Stimulated activated CD8-positive, alpha-beta memory T cell treated with anti-CD3 and anti-CD28 coated beads, Interleukin-2, amount 100 ng/mL, for 48 hours (primary cell): Measurements from ENCODE around the gene LRSAM1.
A peak's percentile ranks its signal among the peaks of the same experiment; 100 is the strongest.

Experiments
- DNase-seq, 2 donors: peaks; one replicate each; pipeline ENCODE4 v3.0.0-alpha.2; 2020; ENCODE audit warnings: low read depth in 2 of 2

The LRSAM1 gene

DNA sequence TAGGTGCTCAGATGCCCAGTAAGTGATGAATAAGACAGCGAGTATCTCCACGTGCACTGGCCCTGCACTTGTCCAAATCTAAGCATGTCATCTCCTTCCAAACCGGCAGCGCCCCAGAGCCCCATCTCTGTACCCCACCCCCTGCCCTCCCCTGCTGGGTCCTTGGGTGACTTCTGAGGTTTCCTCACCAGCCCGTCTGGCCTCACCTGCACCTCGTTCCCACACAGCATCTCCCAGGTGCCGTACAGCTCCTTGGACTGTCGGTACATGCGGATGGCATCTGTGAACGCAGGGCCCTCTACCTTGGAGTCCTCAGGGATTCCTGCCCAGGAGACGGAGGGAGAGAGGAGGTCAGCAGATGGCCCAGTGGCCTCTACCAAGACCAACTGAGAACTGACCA is 66.3 kb downstream of the LRSAM1 start:
- no peak for DNase-seq

DNA sequence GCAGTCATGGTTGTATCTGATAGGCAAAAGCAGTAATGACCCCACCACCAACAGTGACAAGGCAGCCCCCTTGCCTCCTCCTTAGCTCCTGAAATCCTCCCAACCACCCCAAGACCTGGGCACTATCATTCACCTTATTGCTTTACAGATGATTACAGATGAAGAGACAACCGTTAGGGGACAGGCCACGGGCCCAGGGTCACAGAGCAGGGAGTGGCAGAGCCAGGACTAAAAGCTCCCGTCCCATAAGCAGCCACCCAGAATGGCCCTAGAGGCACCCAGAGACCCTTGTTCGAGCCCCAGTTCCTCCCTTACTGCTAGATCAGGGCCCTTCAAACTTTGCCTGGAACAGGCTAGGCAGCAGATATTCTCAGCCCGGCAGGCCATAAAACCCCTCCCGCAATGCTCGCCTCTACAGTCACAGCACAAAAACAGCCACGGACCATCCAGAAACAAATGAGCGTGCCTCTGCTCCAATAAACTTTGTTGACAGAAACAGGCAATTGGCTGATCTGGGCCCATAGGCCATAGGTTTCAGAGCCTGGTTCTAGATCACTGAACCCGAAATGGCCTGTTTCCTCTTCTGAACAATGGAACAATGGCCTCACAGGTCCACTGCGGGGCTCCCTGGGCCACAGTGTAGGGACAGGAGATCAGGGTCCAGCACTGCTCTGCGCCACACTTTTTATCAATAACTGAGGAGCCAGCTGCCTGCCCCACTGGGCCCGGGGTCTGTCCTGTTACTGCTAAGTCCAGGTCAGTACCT is 67.0 kb downstream of the LRSAM1 start:
- no peak for DNase-seq

DNA sequence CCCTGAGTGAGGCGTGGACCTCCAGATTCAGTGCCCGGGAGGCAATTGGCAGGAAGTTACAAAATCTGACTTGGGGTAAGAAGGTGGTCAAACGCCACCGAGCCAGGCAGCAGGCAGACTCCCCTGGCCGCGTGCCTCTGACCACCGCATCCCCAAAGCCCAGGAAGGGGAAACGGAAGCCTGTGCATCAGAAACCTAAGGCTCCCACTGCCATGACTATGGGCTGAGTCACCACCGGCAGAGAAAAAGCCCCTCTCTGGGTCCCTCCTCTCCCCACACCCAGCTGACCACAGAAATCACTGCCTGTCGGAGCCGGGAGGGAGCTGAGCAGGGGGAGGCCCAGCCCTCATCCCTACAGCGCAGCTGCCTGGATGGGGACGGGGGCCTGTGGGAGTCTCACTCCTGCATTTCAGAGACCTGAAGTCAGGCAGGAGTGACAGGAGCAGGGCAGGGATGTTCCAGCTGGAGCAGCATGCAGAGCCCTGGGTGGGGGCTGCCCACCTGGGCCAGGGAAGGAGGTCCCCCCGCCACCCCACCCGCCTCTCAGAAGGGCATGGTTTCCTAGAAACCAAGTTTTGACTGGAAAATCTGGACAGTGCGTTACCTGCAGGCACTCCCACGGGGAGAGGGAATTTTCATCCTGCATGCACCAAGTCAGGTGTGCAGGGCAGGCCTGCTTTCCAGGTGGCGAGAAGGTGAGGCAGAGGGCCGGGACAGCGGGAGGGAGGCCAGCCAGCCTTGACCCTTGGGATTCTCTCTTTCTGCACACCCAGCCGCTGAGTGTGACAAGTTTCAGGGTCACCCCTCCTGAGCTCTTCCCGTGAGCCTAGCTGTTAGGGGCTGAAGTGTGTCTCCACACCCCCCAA is 68.2 kb downstream of the LRSAM1 start:
- DNase-seq: peak; percentile 36 to 47

DNA sequence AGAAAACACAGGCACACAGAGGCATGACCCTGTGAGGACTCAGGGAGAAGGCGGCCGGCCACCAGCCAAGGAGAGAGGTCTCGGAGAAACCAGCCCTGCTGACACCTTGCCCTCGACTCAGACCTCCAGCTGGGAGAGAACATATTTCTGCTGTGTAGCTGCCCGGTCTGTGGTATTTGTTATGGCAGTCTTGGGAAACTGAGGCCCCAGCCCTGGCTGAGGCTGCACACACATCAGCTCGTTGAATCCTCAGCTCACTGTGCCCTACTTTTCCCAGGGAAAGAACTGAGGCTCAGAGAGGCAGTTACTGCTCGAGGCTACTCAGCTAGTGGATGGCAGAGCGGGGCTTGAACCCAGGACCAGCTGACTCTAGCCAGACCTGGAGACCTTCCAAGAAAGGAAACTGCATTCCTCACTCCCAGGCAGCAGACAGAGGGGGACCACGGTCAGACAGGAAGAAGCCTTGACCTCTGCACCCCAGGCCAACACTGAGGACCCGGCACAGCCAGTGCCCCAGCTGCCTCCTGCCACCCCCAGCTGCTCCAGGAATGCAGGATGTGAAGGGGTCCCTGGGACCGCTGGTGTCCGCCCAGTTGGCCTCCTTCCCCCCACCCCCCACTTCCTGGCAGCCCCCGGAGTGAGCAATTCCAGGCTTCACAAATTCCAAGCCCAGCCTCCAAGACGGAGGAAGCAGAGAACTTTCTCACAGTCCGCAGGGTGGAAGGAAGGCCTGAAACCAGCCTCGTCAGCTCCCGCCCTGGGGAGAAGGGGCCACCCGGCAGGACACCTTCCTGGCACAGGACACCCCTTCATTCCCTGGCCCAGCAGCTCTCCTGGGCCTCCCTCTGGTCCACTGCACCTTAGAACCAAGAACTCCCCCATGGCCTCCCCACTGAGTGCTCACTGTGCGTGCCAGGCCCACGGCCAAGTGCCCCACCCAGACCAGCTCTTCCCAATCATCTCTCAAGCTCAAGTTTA is 69.9 kb downstream of the LRSAM1 start:
- no peak for DNase-seq

DNA sequence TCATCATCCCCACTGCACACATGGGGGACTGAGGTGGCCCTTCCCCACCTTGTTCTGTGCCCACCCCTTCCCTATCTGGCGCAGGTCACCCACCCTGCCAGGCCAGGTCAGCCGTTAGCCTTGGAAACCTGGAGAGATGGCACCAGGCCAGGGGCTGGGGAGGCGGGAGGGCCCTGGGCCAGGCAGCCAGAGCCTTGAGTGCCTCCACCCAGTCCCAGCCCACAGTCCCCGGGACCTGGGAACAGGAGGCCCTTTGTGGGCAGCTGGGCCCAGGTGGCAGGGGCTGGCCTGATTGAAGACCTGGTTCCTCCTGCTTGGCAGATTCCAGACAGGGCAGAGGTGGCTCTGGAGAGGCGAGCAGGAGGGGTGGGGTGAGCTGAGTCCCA is 70.6 kb downstream of the LRSAM1 start:
- DNase-seq: no peak

DNA sequence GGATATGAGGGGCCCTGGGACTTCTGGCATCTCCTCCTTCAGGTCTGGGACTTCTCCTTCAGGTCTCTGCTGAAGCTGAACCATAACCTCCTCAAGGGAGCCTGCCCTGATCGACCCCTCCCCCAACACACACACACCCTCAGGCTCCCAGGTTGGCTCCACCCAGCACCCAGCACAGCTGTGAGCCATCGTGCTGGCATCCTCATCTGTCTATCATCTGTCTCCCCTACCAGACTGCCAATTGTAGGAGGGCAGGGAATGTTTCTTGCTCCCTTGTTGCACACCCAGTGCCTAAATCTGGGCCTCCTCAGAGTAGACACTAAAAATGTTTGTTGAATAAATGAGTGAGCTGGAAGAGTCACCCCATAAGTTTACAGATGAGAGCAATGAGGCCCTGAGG is 71.4 kb downstream of the LRSAM1 start:
- no peak for DNase-seq

DNA sequence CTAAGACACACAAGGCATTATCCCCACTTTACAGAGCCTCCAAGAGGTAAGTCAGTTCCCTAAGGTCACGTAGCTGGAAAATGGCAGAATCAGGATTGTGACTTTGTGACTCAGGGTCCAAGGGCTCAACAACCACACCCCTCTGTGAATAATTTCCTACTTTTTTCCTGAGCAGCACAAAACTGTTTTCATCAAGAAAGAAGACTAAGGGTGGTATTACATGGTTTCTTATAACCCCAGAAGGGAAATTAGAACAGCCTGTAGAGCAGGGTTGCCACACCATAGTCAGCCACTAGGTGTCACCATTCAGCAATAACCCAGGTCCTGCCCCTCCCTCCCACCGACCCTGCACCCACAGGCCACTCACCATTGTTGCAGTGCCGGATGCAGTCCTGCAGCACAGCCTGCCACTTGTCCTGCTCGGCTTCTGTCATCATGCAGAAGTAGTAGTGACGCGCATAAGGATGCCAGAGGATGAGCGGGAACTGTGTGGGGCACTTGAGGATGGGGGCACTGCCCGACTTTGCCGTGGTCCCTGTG is 72.1 kb downstream of the LRSAM1 start:
- DNase-seq: peak in 1 of 2 donors; percentile 28

DNA sequence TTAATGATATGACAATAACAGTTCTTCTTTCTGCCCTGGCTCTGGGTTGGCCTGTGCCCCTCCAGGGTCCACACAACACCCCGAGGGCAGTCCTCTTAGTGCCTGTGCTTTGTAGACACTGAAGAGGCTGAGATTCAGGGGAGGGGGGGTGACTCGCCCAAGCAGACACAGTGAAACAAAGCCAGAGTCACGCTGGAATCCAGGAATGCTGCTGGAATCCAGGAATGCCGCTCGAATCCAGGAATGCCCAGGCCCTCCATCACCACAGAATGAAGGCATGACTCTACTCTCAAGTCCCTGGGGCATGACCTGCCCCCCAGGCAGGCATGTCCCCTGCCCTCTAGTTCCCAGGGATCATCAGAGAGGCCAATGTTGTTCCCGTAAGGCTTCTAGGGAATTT is 73.1 kb downstream of the LRSAM1 start:
- no peak for DNase-seq

DNA sequence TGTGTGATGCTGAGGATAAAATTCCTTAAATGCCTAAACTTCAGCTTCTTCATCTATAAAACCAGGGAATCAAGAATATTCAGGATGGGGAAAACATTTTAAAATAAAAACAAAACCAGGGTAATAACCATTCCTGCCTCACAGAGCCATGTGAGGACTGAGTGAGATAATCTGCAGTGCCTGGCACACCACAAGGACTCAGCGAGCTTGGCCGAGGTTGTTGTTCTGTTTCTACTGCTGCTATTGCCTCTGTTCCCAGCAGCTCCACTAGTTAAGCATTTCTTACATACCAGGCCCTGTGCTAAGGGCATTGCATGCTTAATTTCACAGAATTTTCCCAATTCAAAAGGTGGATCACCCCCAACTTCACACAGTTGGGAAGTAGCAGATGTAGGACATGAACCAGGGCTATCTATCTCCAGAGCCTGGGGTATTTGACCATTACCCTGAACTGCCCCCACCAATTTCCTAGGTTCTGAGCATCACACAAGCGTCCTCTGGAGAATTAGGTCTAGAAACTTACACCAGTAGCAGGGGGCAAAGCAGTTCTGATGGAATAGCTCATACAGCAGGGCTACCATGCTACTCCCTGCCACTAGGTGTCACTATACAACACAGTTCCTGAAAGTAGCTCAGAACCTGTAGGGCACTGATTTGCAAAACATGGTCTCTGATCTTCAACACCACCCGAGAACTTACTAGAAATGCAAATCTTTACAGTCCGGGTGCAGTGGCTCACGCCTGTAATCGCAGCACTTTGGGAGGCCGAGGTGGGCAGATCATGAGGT is 74.3 kb downstream of the LRSAM1 start:
- no peak for DNase-seq

DNA sequence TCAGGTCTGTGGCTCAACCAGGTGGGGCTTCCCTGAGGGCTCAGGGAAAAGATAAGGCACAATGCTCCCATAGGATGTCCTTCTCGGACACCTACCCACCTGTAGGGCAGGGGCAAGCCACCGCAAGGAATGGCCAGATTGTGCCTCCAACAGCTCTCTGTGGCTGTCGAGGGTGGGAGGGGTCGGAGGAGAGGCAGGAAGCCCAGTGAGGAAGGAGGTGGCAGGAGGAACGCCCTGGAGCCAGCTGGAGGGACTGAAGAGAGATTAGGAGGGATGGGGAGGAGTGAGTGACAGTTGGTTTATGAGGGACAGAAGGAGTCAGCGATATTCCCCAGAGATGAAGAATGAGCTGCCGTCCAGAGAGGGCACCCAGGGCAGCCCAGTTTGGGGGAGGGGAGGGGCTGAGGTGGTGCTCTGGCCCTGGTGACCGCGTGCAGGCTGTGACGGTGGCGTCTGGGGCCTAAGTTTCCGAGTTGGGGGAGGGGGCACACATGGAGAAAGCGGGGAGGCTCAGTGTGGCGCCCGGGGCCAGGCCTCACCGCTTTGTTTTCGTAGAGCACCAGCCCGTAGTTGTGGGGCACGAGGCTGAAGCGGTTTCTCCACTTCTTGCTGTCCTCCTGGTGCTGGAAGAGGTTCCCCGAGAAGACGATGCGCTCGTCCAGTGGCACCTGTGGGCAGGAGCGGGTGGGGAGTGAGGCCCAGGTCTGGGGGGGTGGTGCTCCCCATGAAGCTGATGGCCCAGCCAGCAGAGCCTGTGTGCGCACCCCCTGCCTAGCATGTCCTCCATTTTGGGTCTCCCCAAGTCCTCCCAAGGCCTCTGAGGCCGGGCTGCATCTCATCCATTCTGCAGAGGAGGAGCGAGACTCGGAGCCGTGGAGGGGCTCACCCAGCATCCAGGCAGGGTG is 75.6 kb downstream of the LRSAM1 start:
- DNase-seq: no peak

DNA sequence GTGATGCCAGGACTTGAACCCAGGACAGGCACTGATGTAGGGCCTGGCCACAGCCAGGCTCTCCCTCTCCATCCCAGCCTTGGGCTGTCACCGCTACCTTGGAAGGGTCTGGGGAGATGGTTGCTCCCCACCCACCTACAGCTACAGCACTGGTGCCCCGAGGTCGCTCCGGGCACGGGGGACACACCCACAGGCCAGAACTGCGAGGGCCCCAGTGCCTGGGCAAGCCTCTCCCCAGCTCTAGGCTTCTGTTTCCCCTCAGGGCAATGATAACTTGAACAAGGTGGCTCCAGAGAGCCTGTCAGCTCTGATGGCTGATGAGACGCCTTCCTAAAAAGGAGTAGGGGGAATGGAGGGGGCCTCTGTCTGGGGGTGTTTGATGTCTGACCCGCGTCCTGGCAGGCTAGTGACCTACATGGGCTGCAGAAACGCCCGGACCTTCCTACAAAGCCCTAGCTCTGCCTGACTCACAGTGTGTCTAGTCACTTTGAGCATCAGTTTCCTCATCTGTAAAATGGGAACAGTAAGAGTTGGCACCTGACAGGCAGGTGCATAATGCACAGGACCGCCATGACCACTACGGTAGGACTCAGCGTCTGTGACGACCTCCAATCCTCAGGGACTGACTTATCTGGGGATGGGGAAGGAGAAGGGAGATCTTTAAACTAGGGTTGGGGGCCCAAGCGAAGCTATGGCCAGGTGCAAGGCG is 76.4 kb downstream of the LRSAM1 start:
- no peak for DNase-seq

DNA sequence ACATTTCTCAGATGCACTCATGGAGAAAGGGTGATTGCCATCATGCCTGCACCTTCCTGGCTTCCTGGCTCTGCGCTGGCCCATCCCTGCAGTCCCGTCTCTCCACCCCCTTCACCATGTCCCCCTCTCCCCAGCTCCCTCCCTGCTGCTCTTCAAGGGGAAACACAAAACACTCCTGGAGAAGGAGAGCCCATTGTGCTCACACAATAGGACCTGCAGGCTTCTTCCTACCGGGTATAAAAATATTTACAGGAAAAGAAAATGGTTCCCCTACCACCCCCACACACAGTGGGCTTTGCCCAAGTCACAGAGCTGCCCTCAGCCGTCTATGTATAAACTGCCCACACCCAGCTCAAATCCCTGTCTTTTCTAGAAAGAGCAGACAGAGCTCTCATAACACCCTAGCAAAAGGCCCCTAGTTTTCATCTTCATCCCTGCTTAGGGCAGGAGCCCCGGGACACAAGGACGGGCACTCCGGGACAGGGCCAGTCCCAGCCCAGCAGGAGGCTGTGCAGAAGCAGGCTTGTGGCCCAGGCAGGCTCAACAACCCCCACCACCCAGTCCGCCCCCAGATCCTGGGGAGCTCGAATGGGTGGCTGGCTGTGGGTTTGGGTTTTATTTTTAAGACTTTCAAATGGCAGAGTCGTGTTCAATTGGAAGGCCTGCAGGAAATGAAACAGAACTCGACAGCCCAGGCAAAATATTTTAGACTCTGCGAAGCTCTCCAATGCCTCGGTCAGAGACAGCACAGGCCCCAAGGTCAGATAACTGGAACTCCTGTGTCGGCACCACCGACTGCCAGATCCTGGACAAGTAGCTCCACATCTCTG is 77.3 kb downstream of the LRSAM1 start:
- no peak for DNase-seq

DNA sequence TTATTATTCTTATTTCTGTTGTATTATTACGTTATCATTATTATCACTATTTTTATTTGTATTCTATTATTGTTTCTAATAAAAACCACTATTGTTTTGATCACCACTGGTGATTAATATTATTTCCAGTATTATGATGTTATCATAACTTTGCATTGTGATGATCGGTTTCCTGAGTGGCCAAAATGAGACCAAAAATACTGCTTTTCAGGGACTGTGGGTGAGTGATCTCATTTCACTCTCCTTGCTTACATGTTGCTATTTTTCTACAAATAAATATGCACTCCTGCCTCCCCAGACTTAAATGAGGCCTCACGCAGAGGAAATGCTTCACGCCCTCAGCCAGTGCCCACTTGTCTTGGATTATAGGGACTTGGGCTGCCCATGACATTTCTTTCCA is 78.4 kb downstream of the LRSAM1 start:
- DNase-seq: no peak

DNA sequence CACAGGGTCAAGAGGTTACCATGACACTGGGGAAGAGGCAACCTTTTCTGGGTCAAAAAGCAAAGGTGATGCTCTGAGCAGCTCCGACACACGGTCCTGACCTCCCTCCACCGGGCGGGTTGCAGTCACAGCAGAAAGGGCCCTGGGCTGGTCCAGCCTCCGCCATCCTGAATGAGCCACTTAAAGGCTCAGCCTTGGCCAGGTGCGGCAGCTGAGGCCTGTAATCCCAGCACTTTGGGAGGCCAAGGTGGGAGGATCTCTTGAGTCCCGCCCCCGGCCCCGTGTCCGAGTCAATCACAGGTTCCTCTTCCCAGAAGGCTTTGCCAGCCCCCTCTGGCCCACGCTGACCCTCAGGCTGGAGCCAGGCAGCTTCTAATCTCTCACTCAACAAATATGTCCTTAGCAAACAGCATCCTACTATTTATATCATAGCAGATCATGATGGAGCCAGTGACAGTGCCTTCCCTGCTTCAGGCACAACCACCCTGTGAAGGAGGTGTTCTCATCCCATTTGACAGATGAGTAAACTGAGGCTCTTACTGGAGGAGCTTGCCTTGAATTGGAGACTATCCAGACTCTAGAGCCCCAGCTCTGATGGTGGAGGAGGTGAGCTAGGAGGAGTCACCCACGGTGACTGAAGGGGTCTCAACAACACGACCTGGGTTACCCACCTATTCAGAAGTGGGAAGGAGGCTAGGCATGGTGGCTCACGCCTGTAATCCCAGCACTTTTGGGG is 79.1 kb downstream of the LRSAM1 start:
- DNase-seq: no peak

DNA sequence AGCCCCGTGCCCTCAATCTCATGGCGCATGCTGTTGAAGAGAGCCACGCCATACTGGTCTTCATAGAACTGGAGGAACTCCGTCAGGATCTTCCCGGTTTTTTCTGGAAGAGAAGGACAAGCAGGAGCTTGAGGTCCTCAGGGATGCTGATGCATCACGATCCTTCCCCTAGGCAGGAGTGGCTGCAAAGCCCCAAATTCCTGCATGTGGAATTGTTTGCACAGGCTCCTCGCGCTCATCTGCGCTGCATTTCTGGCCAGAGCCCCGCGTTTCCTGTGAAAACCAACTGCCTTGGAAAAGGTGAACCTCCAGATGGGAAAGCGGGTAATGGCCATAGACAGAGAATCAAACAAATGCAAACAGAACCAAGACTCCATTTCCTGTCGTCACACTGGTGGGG is 80.4 kb downstream of the LRSAM1 start:
- no peak for DNase-seq

DNA sequence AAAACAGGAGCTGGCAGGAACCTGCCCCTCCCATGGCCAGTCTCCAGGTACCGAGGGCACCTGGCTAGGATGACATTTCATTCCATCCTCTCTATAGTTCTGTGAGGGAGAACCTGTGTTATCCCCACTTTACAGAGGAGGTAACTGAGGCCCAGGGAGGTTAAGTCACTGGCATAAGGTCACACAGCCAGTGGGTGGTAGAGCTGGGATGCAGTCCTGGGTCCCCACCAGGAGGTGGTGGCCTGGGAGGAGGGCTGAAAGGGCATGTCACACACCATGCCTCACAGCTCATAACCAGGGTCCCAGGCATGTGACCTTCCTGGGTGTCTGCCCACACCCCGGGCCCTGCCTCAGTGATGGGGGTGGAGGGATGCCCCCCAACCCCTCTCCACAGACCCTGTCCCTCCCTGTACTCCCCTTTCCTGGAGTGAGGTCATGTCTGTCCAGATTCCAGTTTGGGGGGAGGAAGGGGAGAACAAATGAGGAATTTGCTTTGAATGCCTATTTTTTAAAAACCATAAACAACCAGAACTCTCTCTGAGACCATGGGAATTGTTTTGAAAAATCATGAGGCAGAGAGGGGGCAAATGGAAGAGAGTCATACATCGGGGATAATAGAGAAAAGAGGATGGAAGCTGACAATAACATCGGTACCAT is 83.1 kb downstream of the LRSAM1 start:
- no peak for DNase-seq

DNA sequence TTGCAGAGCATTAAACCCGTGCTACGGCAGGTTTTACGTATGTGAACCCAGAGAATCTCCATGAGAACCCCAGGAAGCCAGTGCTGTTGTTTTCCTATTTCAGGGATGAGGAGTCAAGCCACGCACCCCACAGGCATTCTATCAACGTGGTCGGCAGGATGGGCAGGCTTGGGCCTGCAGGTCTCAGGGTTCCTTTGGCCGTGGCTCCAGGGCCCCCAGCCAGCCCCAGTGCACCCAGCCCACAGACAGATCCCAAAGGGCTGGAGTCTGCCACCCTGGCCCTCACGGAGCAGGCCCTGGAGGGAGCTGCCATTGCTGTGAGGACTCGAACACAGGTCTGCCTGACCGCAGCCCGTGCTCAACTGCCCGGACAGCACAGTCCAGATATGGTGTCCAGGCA is 83.6 kb downstream of the LRSAM1 start:
- DNase-seq: no peak
